ENCODE data around the gene DENND5B. TPM values are rescaled to one million over a fixed set of nuclear protein-coding genes. Genes with fewer than 3 reads are reported as not detected.
"Not testable (repeated sequence)": the region's sequence is repeated elsewhere in the genome, so short reads cannot be mapped to it uniquely, and the experiment has no call there.

Gene DENND5B
- total RNA-seq, 1 donor from 2014 or later, result 20.0 TPM

GRCh38 chr12:31562594-31563328, 28.2 kb downstream of the DENND5B start:
- peak overlapping the region; percentile 36 for H3K27ac Mint-ChIP-seq (ENCODE audit: unreplicated experiment)
- peaks cover 6% of the 10 kb centered on the region for H3K36me3 Mint-ChIP-seq (ENCODE audit: low read depth, unreplicated experiment)
- H3K4me3 Mint-ChIP-seq (ENCODE audit: unreplicated experiment), result no peak overlapping the region
- no peak for TF ChIP-seq CTCF (IDR thresholded peaks at IDR 0.05; ENCODE audit: unreplicated experiment)
- H3K9me3 Mint-ChIP-seq (ENCODE audit: unreplicated experiment), result no peaks in the 10 kb centered on the region
- no peak for DNase-seq (ENCODE audit: low spot score)
- H3K27me3 Mint-ChIP-seq (ENCODE audit: unreplicated experiment), result no peaks in the 10 kb centered on the region
- H3K4me1 Mint-ChIP-seq (ENCODE audit: unreplicated experiment), result no peaks in the 10 kb centered on the region

GRCh38 chr12:31560516-31560915, 30.4 kb downstream of the DENND5B start:
- no peak for TF ChIP-seq CTCF (IDR thresholded peaks at IDR 0.05; ENCODE audit: unreplicated experiment)
- no peak overlapping the region for H3K4me3 Mint-ChIP-seq (ENCODE audit: unreplicated experiment)
- H3K36me3 Mint-ChIP-seq (ENCODE audit: low read depth, unreplicated experiment), result peaks cover 6% of the 10 kb centered on the region
- no peaks in the 10 kb centered on the region for H3K9me3 Mint-ChIP-seq (ENCODE audit: unreplicated experiment)
- H3K27me3 Mint-ChIP-seq (ENCODE audit: unreplicated experiment), result no peaks in the 10 kb centered on the region
- H3K27ac Mint-ChIP-seq (ENCODE audit: unreplicated experiment), result no peak overlapping the region
- DNase-seq (ENCODE audit: low spot score), result no peak
- H3K4me1 Mint-ChIP-seq (ENCODE audit: unreplicated experiment), result no peaks in the 10 kb centered on the region

GRCh38 chr12:31558521-31558920, 32.4 kb downstream of the DENND5B start:
- Mint-ChIP-seq H3K4me3 (ENCODE audit: unreplicated experiment) (no peak overlapping the region), H3K27me3 (ENCODE audit: unreplicated experiment) (no peaks in the 10 kb centered on the region), H3K36me3 (ENCODE audit: low read depth, unreplicated experiment) (peaks cover 12% of the 10 kb centered on the region), H3K4me1 (ENCODE audit: unreplicated experiment) (no peaks in the 10 kb centered on the region), H3K9me3 (ENCODE audit: unreplicated experiment) (no peaks in the 10 kb centered on the region), H3K27ac (ENCODE audit: unreplicated experiment) (no peak overlapping the region)
- DNase-seq (ENCODE audit: low spot score), result no peak
- no peak for TF ChIP-seq CTCF (IDR thresholded peaks at IDR 0.05; ENCODE audit: unreplicated experiment)

GRCh38 chr12:31557707-31558106, 33.2 kb downstream of the DENND5B start:
- no peaks in the 10 kb centered on the region for H3K4me1 Mint-ChIP-seq (ENCODE audit: unreplicated experiment)
- peaks cover 1% of the 10 kb centered on the region for H3K27me3 Mint-ChIP-seq (ENCODE audit: unreplicated experiment)
- no peak for TF ChIP-seq CTCF (IDR thresholded peaks at IDR 0.05; ENCODE audit: unreplicated experiment)
- no peak for DNase-seq (ENCODE audit: low spot score)
- H3K9me3 Mint-ChIP-seq (ENCODE audit: unreplicated experiment), result no peaks in the 10 kb centered on the region
- H3K4me3 Mint-ChIP-seq (ENCODE audit: unreplicated experiment), result no peak overlapping the region
- peaks cover 12% of the 10 kb centered on the region for H3K36me3 Mint-ChIP-seq (ENCODE audit: low read depth, unreplicated experiment)
- no peak overlapping the region for H3K27ac Mint-ChIP-seq (ENCODE audit: unreplicated experiment)

GRCh38 chr12:31555466-31555865, 35.5 kb downstream of the DENND5B start:
- H3K4me1 Mint-ChIP-seq (ENCODE audit: unreplicated experiment); H3K36me3 Mint-ChIP-seq (ENCODE audit: low read depth, unreplicated experiment); H3K4me3 Mint-ChIP-seq (ENCODE audit: unreplicated experiment); DNase-seq (ENCODE audit: low spot score); H3K27ac Mint-ChIP-seq (ENCODE audit: unreplicated experiment); H3K9me3 Mint-ChIP-seq (ENCODE audit: unreplicated experiment); H3K27me3 Mint-ChIP-seq (ENCODE audit: unreplicated experiment): not testable (repeated sequence)

- H3K9me3 Mint-ChIP-seq (ENCODE audit: unreplicated experiment); H3K36me3 Mint-ChIP-seq (ENCODE audit: low read depth, unreplicated experiment); H3K4me3 Mint-ChIP-seq (ENCODE audit: unreplicated experiment); H3K27ac Mint-ChIP-seq (ENCODE audit: unreplicated experiment); DNase-seq (ENCODE audit: low spot score); H3K27me3 Mint-ChIP-seq (ENCODE audit: unreplicated experiment); H3K4me1 Mint-ChIP-seq (ENCODE audit: unreplicated experiment): not testable (repeated sequence)
Measured at GRCh38 chr12:31550590-31550989, 40.3 kb downstream of the DENND5B start.

All from endothelial cell (in vitro differentiated cells).